H1 (cell line): ENCODE measurements around the gene KIF5A. TPM values are rescaled to one million over a fixed set of nuclear protein-coding genes. Genes with fewer than 3 reads are reported as not detected.

Experiments used
- CTCF ChIA-PET: fragments of 300-600 bp; sonication (Branson Sonifier 250); formaldehyde crosslinking; loops from one replicate; lab custom pipeline; 2021; ENCODE audit not compliant: partially characterized antibody; lab: Charles Lee
- POLR2A ChIA-PET: fragments of 300-600 bp; sonication (Branson Sonifier 250); formaldehyde crosslinking; loops from one replicate; lab custom pipeline; 2021; ENCODE audit warnings: inconsistent platforms; ENCODE audit not compliant: partially characterized antibody; lab: Charles Lee
- DNase-seq, 2 experiments: peaks; one replicate each; pipeline versions ENCODE4 v3.0.0 to v3.0.0-alpha.2; 2010 to 2022; ENCODE audit warnings: low spot score in 2 of 2, low read depth in 1 of 2, mixed read lengths in 1 of 2
- FAIRE-seq: peaks from 2 replicates; lab custom pipeline; 2011; peaks lifted over from hg19 to GRCh38; lab: Jason Lieb, UNC
- H2AFZ ChIP-seq: 2 replicates; pipeline ENCODE4 v1.8.1; 2012; ENCODE audit warnings: low read length, inconsistent platforms
- H2AK5ac ChIP-seq: 2 replicates; pipeline ENCODE4 v1.6.1; 2013; ENCODE audit warnings: low read depth, low read length
- H2BK120ac ChIP-seq: replicated peaks from 2 replicates; pipeline ENCODE3; 2013; ENCODE audit warnings: low read depth, low read length, inconsistent platforms
- H2BK12ac ChIP-seq: 2 replicates; pipeline ENCODE4 v1.6.1; 2013; ENCODE audit warnings: low read depth, low read length
- H2BK15ac ChIP-seq: 2 replicates; pipeline ENCODE4 v1.6.1; 2013; ENCODE audit warnings: low read length
- H2BK20ac ChIP-seq: 2 replicates; pipeline ENCODE4 v1.6.1; 2013; ENCODE audit warnings: low read length
- H2BK5ac ChIP-seq: 2 replicates; pipeline ENCODE4 v1.6.1; 2013; ENCODE audit warnings: low read depth, low read length
- H3K14ac ChIP-seq: 2 replicates; pipeline ENCODE4 v1.6.1; 2013; ENCODE audit warnings: inconsistent platforms; ENCODE audit not compliant: insufficient read length
- H3K18ac ChIP-seq: 2 replicates; pipeline ENCODE4 v1.6.1; 2013; ENCODE audit warnings: low read length; ENCODE audit errors: extremely low read depth
- H3K23ac ChIP-seq: 2 replicates; pipeline ENCODE4 v1.6.1; 2013; ENCODE audit warnings: inconsistent platforms; ENCODE audit not compliant: insufficient read length
- H3K23me2 ChIP-seq: 2 replicates; pipeline ENCODE4 v1.6.1; 2013; ENCODE audit warnings: low read depth, low read length
- H3K27ac ChIP-seq: 2 replicates; pipeline ENCODE4 v1.6.1; 2011; ENCODE audit warnings: low read depth, low read length, inconsistent platforms
- H3K27me3 ChIP-seq, 4 experiments: replicated peaks in 1 of 4; 1 replicate in 1 of 4; 2 replicates in 3 of 4; pipeline versions ENCODE4 v1.6.1 to v1.8.1; 2011 to 2013; ENCODE audit warnings: low read length in 3 of 4, mild to moderate bottlenecking in 3 of 4, inconsistent platforms in 2 of 4, mixed read lengths in 2 of 4, moderate library complexity in 1 of 4; ENCODE audit not compliant: control insufficient read depth in 3 of 4, insufficient read depth in 3 of 4; ENCODE audit errors: extremely low read depth in 1 of 4
- H3K36me3 ChIP-seq, 4 experiments: 2 replicates each; pipeline versions ENCODE4 v1.6.1 to v1.8.1; 2011 to 2013; ENCODE audit warnings: mild to moderate bottlenecking in 4 of 4, low read length in 3 of 4, moderate library complexity in 2 of 4, control low read depth in 1 of 4, inconsistent platforms in 1 of 4; ENCODE audit not compliant: insufficient read depth in 4 of 4, control insufficient read depth in 2 of 4
- H3K4ac ChIP-seq: replicated peaks from 2 replicates; pipeline ENCODE3; 2013; ENCODE audit warnings: low read length, low read depth, mixed read lengths, inconsistent platforms; ENCODE audit not compliant: insufficient read length
- H3K4me1 ChIP-seq, 4 experiments: replicated peaks in 1 of 4; 1 replicate in 1 of 4; 2 replicates in 3 of 4; pipeline versions ENCODE4 v1.6.1 to v1.8.1; 2011 to 2013; ENCODE audit warnings: low read length in 3 of 4, inconsistent platforms in 2 of 4, mixed read lengths in 1 of 4; ENCODE audit not compliant: insufficient read depth in 4 of 4, control insufficient read depth in 3 of 4
- H3K4me2 ChIP-seq, 2 experiments: 2 replicates each; pipeline versions ENCODE4 v1.6.1 to v1.8.1; 2011 to 2013; ENCODE audit warnings: low read depth in 2 of 2, low read length in 2 of 2, control low read depth in 1 of 2, inconsistent platforms in 1 of 2, mild to moderate bottlenecking in 1 of 2; ENCODE audit not compliant: insufficient read depth in 1 of 2
- H3K4me3 ChIP-seq, 4 experiments: fragments of 200-600, 300-600 bp in 1 of 4; sonication (generic), shearing (Covaris generic), sonication (Bioruptor Twin) in 1 of 4; 2 replicates each; pipeline versions ENCODE4 v1.5.1 to v1.8.1; 2011 to 2016; ENCODE audit warnings: low read length in 4 of 4, low read depth in 3 of 4, control low read depth in 2 of 4, inconsistent platforms in 2 of 4, mild to moderate bottlenecking in 2 of 4, mixed read lengths in 1 of 4, moderate library complexity in 1 of 4; ENCODE audit not compliant: insufficient read depth in 2 of 4; ENCODE audit errors: extremely low read depth in 1 of 4
- H3K56ac ChIP-seq: replicated peaks from 2 replicates; pipeline ENCODE3; 2013; ENCODE audit warnings: low read depth, mild to moderate bottlenecking, mixed read lengths, low read length, inconsistent platforms; ENCODE audit not compliant: insufficient read length
- H3K79me1 ChIP-seq: 2 replicates; pipeline ENCODE4 v1.6.1; 2013; ENCODE audit warnings: low read depth, low read length, control low read depth
- H3K79me2 ChIP-seq, 2 experiments: 2 replicates each; pipeline versions ENCODE4 v1.6.1 to v1.8.1; 2012 to 2013; ENCODE audit warnings: low read length in 2 of 2, mild to moderate bottlenecking in 2 of 2, inconsistent platforms in 1 of 2; ENCODE audit not compliant: insufficient read depth in 2 of 2, control insufficient read depth in 1 of 2
- H3K9ac ChIP-seq, 4 experiments: replicated peaks in 1 of 4; 1 replicate in 1 of 4; 2 replicates in 3 of 4; pipeline versions ENCODE4 v1.6.1 to v1.8.1; 2011 to 2013; ENCODE audit warnings: low read depth in 3 of 4, low read length in 3 of 4, control low read depth in 2 of 4, mild to moderate bottlenecking in 2 of 4, moderate library complexity in 2 of 4, inconsistent platforms in 1 of 4; ENCODE audit errors: extremely low read depth in 1 of 4
- H3K9me3 ChIP-seq, 2 experiments: 2 replicates each; pipeline versions ENCODE4 v1.6.1 to v1.8.1; 2012 to 2013; ENCODE audit warnings: mild to moderate bottlenecking in 2 of 2, moderate library complexity in 2 of 2, control low read depth in 1 of 2, inconsistent platforms in 1 of 2, low read depth in 1 of 2, low read length in 1 of 2, mixed read lengths in 1 of 2; ENCODE audit not compliant: insufficient read depth in 2 of 2
- H4K20me1 ChIP-seq, 2 experiments: replicated peaks in 1 of 2; 2 replicates each; pipeline versions ENCODE3 to v1.8.1; 2011 to 2013; ENCODE audit warnings: inconsistent platforms in 2 of 2, low read length in 2 of 2, mild to moderate bottlenecking in 1 of 2; ENCODE audit not compliant: insufficient read depth in 2 of 2, control insufficient read depth in 1 of 2
- H4K5ac ChIP-seq: 2 replicates; pipeline ENCODE4 v1.6.1; 2013; ENCODE audit warnings: low read length, low read depth, mixed read lengths, inconsistent platforms; ENCODE audit not compliant: insufficient read length
- H4K8ac ChIP-seq: 2 replicates; pipeline ENCODE4 v1.8.0; 2013; ENCODE audit warnings: mild to moderate bottlenecking, moderate library complexity, low read length, inconsistent platforms; ENCODE audit not compliant: insufficient read depth; ENCODE audit errors: extremely low read depth
- H4K91ac ChIP-seq: replicated peaks from 2 replicates; pipeline ENCODE3; 2013; ENCODE audit warnings: low read length, mixed read lengths, inconsistent platforms; ENCODE audit not compliant: insufficient read length
- EGR1 ChIP-seq: IDR thresholded peaks from 2 replicates; pipeline ENCODE4 v1.6.1; 2011; ENCODE audit warnings: low read depth, low read length, borderline replicate concordance
- FOSL1 ChIP-seq: IDR thresholded peaks from 2 replicates; pipeline ENCODE4 v1.6.1; 2011; ENCODE audit warnings: mild to moderate bottlenecking, low read depth, low read length, moderate library complexity; ENCODE audit not compliant: insufficient read depth
- MAFK ChIP-seq: IDR thresholded peaks from 2 replicates; pipeline ENCODE4 v1.6.1; 2012; ENCODE audit warnings: low read depth, mild to moderate bottlenecking, improper control_type of control experiment, low read length
- NANOG ChIP-seq: IDR thresholded peaks from 2 replicates; pipeline ENCODE4 v1.6.1; 2011; ENCODE audit warnings: low read length, low read depth, mild to moderate bottlenecking, inconsistent platforms; ENCODE audit not compliant: insufficient read depth, poor library complexity, severe bottlenecking
- SIN3A ChIP-seq, 2 experiments: IDR thresholded peaks in 1 of 2; conservative IDR thresholded peaks in 1 of 2; 2 replicates each; pipeline ENCODE4 v1.6.1; 2011 to 2012; ENCODE audit warnings: low read length in 2 of 2, improper control_type of control experiment in 1 of 2, low read depth in 1 of 2, mild to moderate bottlenecking in 1 of 2
- SIX5 ChIP-seq: IDR thresholded peaks from 2 replicates; pipeline ENCODE4 v1.6.1; 2011; ENCODE audit warnings: mild to moderate bottlenecking, low read depth, low read length
- TBP ChIP-seq: IDR thresholded peaks from 2 replicates; pipeline ENCODE4 v1.6.1; 2011; ENCODE audit warnings: low read depth, low read length, improper control_type of control experiment
- TCF12 ChIP-seq: IDR thresholded peaks from 2 replicates; pipeline ENCODE4 v1.6.1; 2011; ENCODE audit warnings: low read depth, mild to moderate bottlenecking, low read length
- WGBS, 2 experiments: shearing (Covaris generic) in 1 of 2; methylation state at CpG; one replicate each; pipeline versions ENCODE4 v1.1.6 to v1.1.7; 2013 to 2015; ENCODE audit warnings: low lambda C conversion rate in 2 of 2, mixed read lengths in 2 of 2, inconsistent platforms in 1 of 2, low coverage in 1 of 2, missing lambda C conversion rate in 1 of 2; ENCODE audit not compliant: insufficient replicate concordance in 2 of 2, insufficient coverage in 1 of 2, insufficient read length in 1 of 2; ENCODE audit errors: extremely low coverage in 1 of 2, missing lambda C conversion rate in 1 of 2; 5-methylcytosine and 5-hydroxymethylcytosine counted together
- polyA plus RNA-seq, 7 experiments: library from polyadenylated mRNA; depleted of rRNA in 3 of 7; stranded (reverse) in 5 of 7; unstranded in 2 of 7; fragments of >200 nt in 5 of 7; fragments of 200-250 nt in 2 of 7; gene quantifications; 1 replicate in 5 of 7; 2 replicates in 1 of 7; 4 replicates in 1 of 7; pipeline versions ENCODE4 v1.2.1 to v1.2.3, GENCODE V29; 2011 to 2013; ENCODE audit warnings: missing spikeins in 2 of 7, mixed read lengths in 2 of 7
- total RNA-seq: library from RNA; stranded (reverse); fragmentation: NEBNext Ultra II Directional; extraction: Animal tissue kit (Norgen Biotek cat#: 25700); gene quantifications from 2 replicates; pipeline ENCODE4 v1.2.1, GENCODE V29; 2021
- TF ChIP-seq, protein P1 (sequence below): IDR thresholded peaks from 2 replicates; pipeline ENCODE4 v1.6.1; 2011; ENCODE audit warnings: low read length, improper control_type of control experiment

The KIF5A gene
- total and polyA plus RNA-seq, 2 of the 8 experiments (the other 6 are each of a cell fraction or from before 2014, with no cell fraction given): 10.7 to 21.9 TPM

DNA sequence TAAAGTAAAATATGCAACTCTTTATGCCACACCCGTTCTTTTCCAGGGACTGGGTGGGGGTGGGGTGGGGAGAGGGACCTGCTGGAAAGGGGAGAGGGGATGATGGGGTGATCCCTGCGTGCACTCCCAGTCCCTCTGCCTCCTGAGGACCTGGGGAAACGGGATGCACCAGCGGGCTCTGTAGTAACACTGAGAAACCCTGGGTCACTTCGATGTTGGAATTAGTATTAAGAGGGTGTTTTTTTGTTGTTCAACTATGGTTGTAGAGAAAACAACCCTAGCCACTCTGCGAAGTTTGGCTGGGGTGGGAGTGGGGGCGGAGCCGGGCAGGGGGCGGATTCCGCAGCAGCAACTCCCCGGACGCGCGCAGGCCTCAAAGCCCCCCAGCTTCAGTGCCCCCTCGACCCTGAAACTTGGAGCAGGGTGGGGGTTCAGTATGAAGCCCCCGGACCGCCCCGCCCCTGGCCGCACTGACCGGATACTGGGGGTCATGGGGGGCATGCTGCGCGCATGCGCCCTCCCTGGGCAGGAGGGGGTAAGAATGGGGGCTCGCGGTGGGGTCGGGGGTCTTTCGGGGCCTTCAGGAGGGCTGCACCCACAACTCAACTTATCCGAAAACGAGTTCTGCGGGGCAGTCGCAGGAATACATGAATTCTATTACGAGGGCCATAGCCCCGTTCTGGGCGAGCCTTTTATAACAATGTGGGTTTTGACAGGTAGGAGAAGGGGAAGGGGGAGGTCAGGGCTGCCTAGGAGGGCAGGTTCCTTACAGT lies 60.1 kb downstream of the KIF5A start:
- 3% methylated on average over 27 of the region's 34 CpGs; no CpG with 5 or more reads in 1 of the 2 experiments for WGBS, 2 experiments
- Histone ChIP-seq H2BK15ac (no peak overlapping the region), H3K9ac (no peak overlapping the region), H3K23me2 (peaks cover 24% of the 10 kb centered on the region), H3K36me3 (peaks cover 0 to 5% (median 3%) of the 10 kb centered on the region in 4 experiments; a peak in 3 of 8 replicates), H3K4me3 (peak overlapping the region; percentile 50 to 73 (median 56)), H2AK5ac (no peak overlapping the region), H2BK20ac (no peak overlapping the region), H3K79me2 (peaks cover 0 to 10% of the 10 kb centered on the region in 2 experiments; a peak in 1 of 4 replicates), H3K14ac (no peak overlapping the region), H4K91ac (no peak overlapping the region), H3K4me1 (peaks cover 8 to 17% (median 13%) of the 10 kb centered on the region in 4 experiments), H4K20me1 (no peaks in the 10 kb centered on the region), H3K18ac (peak overlapping the region; percentile 66; the same call in 1 of the 2 replicates), H3K23ac (no peak overlapping the region), H3K4me2 (peak overlapping the region; percentile 88 to 97), H3K27me3 (peaks cover 4 to 49% (median 36%) of the 10 kb centered on the region in 4 experiments), H3K9me3 (no peaks in the 10 kb centered on the region), H2AFZ (no peak overlapping the region), H3K4ac (no peak overlapping the region), H3K79me1 (no peaks in the 10 kb centered on the region; the same call in 1 of the 2 replicates), H2BK120ac (no peak overlapping the region), H3K56ac (peak overlapping the region; percentile 6), H2BK5ac (no peak overlapping the region), H4K5ac (no peak overlapping the region), H2BK12ac (0 out of 2 replicates have a peak overlapping the region, but pooled peaks have one; percentile 27), H3K27ac (no peak overlapping the region), H4K8ac (no peak overlapping the region; the same call in 1 of the 2 replicates)
- DNase-seq (peak in 1 of 2 experiments; percentile 57), FAIRE-seq (no peak)
- no peak for TF ChIP-seq MAFK
- TF ChIP-seq FOSL1: 0 out of 2 replicates have a peak, but pooled peaks have one; percentile 31
- no peak for TF ChIP-seq NANOG
- TF ChIP-seq EGR1: peak; percentile 18; the same call in 1 of the 2 replicates
- no peak for TF ChIP-seq TCF12
- no peak for TF ChIP-seq SIX5
- TF ChIP-seq TBP: no peak
- peak; percentile 29 to 32; a peak in 1 of 4 replicates for TF ChIP-seq SIN3A (conservative IDR thresholded peaks at IDR 0.05 in 1 of 2, IDR thresholded peaks at IDR 0.05 in 1 of 2; ENCODE audit: low read depth in 1 of 2, low read length in 2 of 2)
- TF ChIP-seq, protein P1, sequence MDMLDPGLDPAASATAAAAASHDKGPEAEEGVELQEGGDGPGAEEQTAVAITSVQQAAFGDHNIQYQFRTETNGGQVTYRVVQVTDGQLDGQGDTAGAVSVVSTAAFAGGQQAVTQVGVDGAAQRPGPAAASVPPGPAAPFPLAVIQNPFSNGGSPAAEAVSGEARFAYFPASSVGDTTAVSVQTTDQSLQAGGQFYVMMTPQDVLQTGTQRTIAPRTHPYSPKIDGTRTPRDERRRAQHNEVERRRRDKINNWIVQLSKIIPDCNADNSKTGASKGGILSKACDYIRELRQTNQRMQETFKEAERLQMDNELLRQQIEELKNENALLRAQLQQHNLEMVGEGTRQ: no peak
- POLR2A ChIA-PET: interaction anchor here (0.9 to 7.7 kb wide), 19 partner anchors 10 to 148 kb away, joined by 3 to 60 read pairs (median 6); partner anchors contain the start of genes AGAP2, PIP4K2C and TSPAN31
- CTCF ChIA-PET: interaction anchor here (1.0 to 12.5 kb wide), 12 partner anchors 10 to 383 kb away, joined by 3 to 124 read pairs (median 6); partner anchors contain the start of genes B4GALNT1 and PIP4K2C
